ENCODE results near the gene PROC.
"Not testable (repeated sequence)": the region's sequence is repeated elsewhere in the genome, so short reads cannot be mapped to it uniquely, and the experiment has no call there.

The PROC gene

GRCh38 chr2:127397568-127398238 is 20.5 kb upstream of the PROC start:
- no peak for DNase-seq (ENCODE audit: low read depth)

- DNase-seq (ENCODE audit: low read depth), result peak; percentile 75
These were observed 20.0 kb upstream of the PROC start for GRCh38 chr2:127398239-127398590.

- DNase-seq (ENCODE audit: low read depth), result no peak
These were observed 17.7 kb upstream of the PROC start for GRCh38 chr2:127400533-127400896.

GRCh38 chr2:127400897-127401756 is 17.1 kb upstream of the PROC start:
- peak; percentile 20 for DNase-seq (ENCODE audit: low read depth)

- no peak for DNase-seq (ENCODE audit: low read depth)
These were observed 16.2 kb upstream of the PROC start for GRCh38 chr2:127401757-127402695.

GRCh38 chr2:127403460-127403859 is 14.8 kb upstream of the PROC start:
- no peak for DNase-seq (ENCODE audit: low read depth)

GRCh38 chr2:127404466-127405254 is 13.6 kb upstream of the PROC start:
- DNase-seq (ENCODE audit: low read depth), result no peak

- no peak for DNase-seq (ENCODE audit: low read depth)
These were observed 13.0 kb upstream of the PROC start for GRCh38 chr2:127405255-127405610.

GRCh38 chr2:127406454-127406853 is 11.8 kb upstream of the PROC start:
- no peak for DNase-seq (ENCODE audit: low read depth)

- no peak for DNase-seq (ENCODE audit: low read depth)
These were observed 11.1 kb upstream of the PROC start for GRCh38 chr2:127407091-127407490.

GRCh38 chr2:127407661-127408003 is 10.6 kb upstream of the PROC start:
- no peak for DNase-seq (ENCODE audit: low read depth)

- peak; percentile 74 for DNase-seq (ENCODE audit: low read depth)
These were observed 10.0 kb upstream of the PROC start for GRCh38 chr2:127408004-127408806.

- no peak for DNase-seq (ENCODE audit: low read depth)
These were observed 9.5 kb upstream of the PROC start for GRCh38 chr2:127408807-127409099.

GRCh38 chr2:127409716-127410115 is 8.5 kb upstream of the PROC start:
- DNase-seq (ENCODE audit: low read depth), result not testable (repeated sequence)

- no peak for DNase-seq (ENCODE audit: low read depth)
These were observed 7.2 kb upstream of the PROC start for GRCh38 chr2:127410871-127411652.

- no peak for DNase-seq (ENCODE audit: low read depth)
These were observed 6.4 kb upstream of the PROC start for GRCh38 chr2:127411653-127412369.

GRCh38 chr2:127413200-127413599 is 5.0 kb upstream of the PROC start:
- DNase-seq (ENCODE audit: low read depth), result no peak

GRCh38 chr2:127413782-127414637 is 4.2 kb upstream of the PROC start:
- DNase-seq (ENCODE audit: low read depth), result peak; percentile 41

Data from fibroblast of the conjunctiva (primary cell).